GM12878 (cell line): ENCODE data around the gene PRSS33. TPM values are rescaled to one million over a fixed set of nuclear protein-coding genes. Genes with fewer than 3 reads are reported as not detected.
A peak's percentile ranks its signal among the peaks of the same experiment; 100 is the strongest.

ENCODE experiments used
- ATAC-seq: fragments of 200-7000 bp; cut with Tn5 transposase; 3 replicates; pipeline ENCODE4 v1.9.1; 2020; ENCODE audit warnings: mild to moderate bottlenecking, moderate library complexity
- BruUV-seq: library from RNA; stranded (reverse); fragments of 400-500 nt; replicated peaks from 2 replicates; lab custom pipeline; 2021; lab: Mats Ljungman, UMichigan
- CTCF ChIA-PET: fragments of 300-600 bp; sonication (Branson Sonifier 250); formaldehyde crosslinking; extraction: SDS; loops from one replicate; lab custom pipeline; 2021; ENCODE audit warnings: inconsistent platforms; lab: Yijun Ruan, JAX
- POLR2A ChIA-PET: fragments of 350-600 bp; formaldehyde crosslinking; extraction: SDS; loops from one replicate; lab custom pipeline; 2021; ENCODE audit warnings: inconsistent platforms; lab: Charles Lee
- RAD21 ChIA-PET: fragments of 300-600 bp; sonication (Branson Sonifier 250); formaldehyde crosslinking; loops from one replicate; lab custom pipeline; 2023; ENCODE audit warnings: antibody characterized with exemption; ENCODE audit not compliant: unreplicated experiment; lab: Charles Lee
- SMC1A ChIA-PET: fragments of 300-600 bp; sonication (Branson Sonifier 250); formaldehyde crosslinking; loops from one replicate; lab custom pipeline; 2023; ENCODE audit not compliant: unreplicated experiment, uncharacterized antibody; lab: Charles Lee
- DNase-seq: peaks from one replicate; pipeline ENCODE4 v3.0.0-alpha.2; 2011; ENCODE audit warnings: low read depth, low spot score
- FAIRE-seq: peaks from 3 replicates; lab custom pipeline; 2011; peaks lifted over from hg19 to GRCh38; lab: Jason Lieb, UNC
- H2AFZ ChIP-seq: 2 replicates; pipeline ENCODE4 v1.6.0; 2011; ENCODE audit warnings: low read depth, low read length, control low read depth; ENCODE audit not compliant: control insufficient read depth
- H3K27ac ChIP-seq: 2 replicates; pipeline ENCODE4 v1.5.1; 2011; ENCODE audit warnings: control low read depth; ENCODE audit not compliant: control insufficient read depth, insufficient read depth
- H3K27me3 ChIP-seq, 2 experiments: replicated peaks in 1 of 2; 2 replicates each; pipeline versions ENCODE4 v1.6.0 to v1.6.1; 2011; ENCODE audit warnings: low read length in 1 of 2; ENCODE audit not compliant: control insufficient read depth in 2 of 2, insufficient read depth in 2 of 2
- H3K36me3 ChIP-seq, 2 experiments: 2 replicates each; pipeline ENCODE4 v1.5.1; 2011; ENCODE audit warnings: low read length in 1 of 2; ENCODE audit not compliant: control insufficient read depth in 2 of 2, insufficient read depth in 2 of 2
- H3K4me1 ChIP-seq: 2 replicates; pipeline ENCODE4 v1.6.1; 2011; ENCODE audit warnings: mild to moderate bottlenecking, low read length, moderate library complexity, mixed read lengths; ENCODE audit not compliant: control insufficient read depth, insufficient read depth
- H3K4me2 ChIP-seq: 2 replicates; pipeline ENCODE4 v1.6.0; 2011; ENCODE audit warnings: control low read depth; ENCODE audit not compliant: control insufficient read depth, insufficient read depth
- H3K4me3 ChIP-seq: fragments of 200-600 bp; sonication (generic); 2 replicates; pipeline ENCODE4 v1.5.1; 2016
- H3K79me2 ChIP-seq: 2 replicates; pipeline ENCODE4 v1.6.0; 2011; ENCODE audit warnings: low read length; ENCODE audit not compliant: control insufficient read depth, insufficient read depth
- H3K9ac ChIP-seq: 2 replicates; pipeline ENCODE4 v1.8.0; 2011; ENCODE audit warnings: low read length, control low read depth, mixed read lengths; ENCODE audit not compliant: control insufficient read depth, insufficient read depth
- H3K9me3 ChIP-seq: replicated peaks from 3 replicates; pipeline ENCODE4 v1.5.1; 2011; ENCODE audit warnings: mild to moderate bottlenecking, low read length; ENCODE audit not compliant: control insufficient read depth, insufficient read depth
- H4K20me1 ChIP-seq: 2 replicates; pipeline ENCODE4 v1.6.0; 2011; ENCODE audit not compliant: control insufficient read depth, insufficient read depth
- BCL11A ChIP-seq: IDR thresholded peaks from 2 replicates; pipeline ENCODE4 v1.6.1; 2011; ENCODE audit warnings: low read depth, low read length
- JUNB ChIP-seq: IDR thresholded peaks from 2 replicates; pipeline ENCODE4 v1.6.1; 2016; ENCODE audit warnings: antibody characterized with exemption, mild to moderate bottlenecking
- POLR2A ChIP-seq: IDR thresholded peaks from 2 replicates; pipeline ENCODE4 v1.6.1; 2011; ENCODE audit warnings: low read depth, mild to moderate bottlenecking, low read length
- POLR2AphosphoS2 ChIP-seq: IDR thresholded peaks from 2 replicates; pipeline ENCODE4 v1.6.1; 2011; ENCODE audit warnings: low read depth, mild to moderate bottlenecking, low read length, improper control_type of control experiment, moderate library complexity
- POLR2AphosphoS5 ChIP-seq: IDR thresholded peaks from 2 replicates; pipeline ENCODE4 v1.6.1; 2011; ENCODE audit warnings: mild to moderate bottlenecking, low read length, inconsistent platforms
- RFX5 ChIP-seq: IDR thresholded peaks from 2 replicates; pipeline ENCODE4 v1.6.1; 2011; ENCODE audit warnings: low read depth, low read length, improper control_type of control experiment
- WGBS: methylation state at CpG from one replicate; pipeline ENCODE4 v1.1.6; 2016; ENCODE audit warnings: low lambda C conversion rate; ENCODE audit not compliant: insufficient replicate concordance, insufficient coverage; ENCODE audit errors: missing lambda C conversion rate; 5-methylcytosine and 5-hydroxymethylcytosine counted together
- in situ Hi-C: fragments of 300-500 bp; cut with MboI; formaldehyde crosslinking; loops from 9 replicates; pipeline ENCODE4 v1.14.3; 2018; ENCODE audit warnings: mixed read lengths
- intact Hi-C: fragments of 100-400 bp; cut with micrococcal nuclease; formaldehyde crosslinking; loops from one replicate; pipeline ENCODE4 v1.14.2; 2022; ENCODE audit not compliant: unreplicated experiment
- polyA plus RNA-seq, 11 experiments: library from polyadenylated mRNA; depleted of rRNA in 4 of 11; unstranded in 6 of 11; stranded (reverse) in 5 of 11; fragments of >200 nt; fragmentation: Nextera tagmentation in 4 of 11; fragmentation: Illumina TruSeq in 1 of 11; extraction: Ambion mirVana in 4 of 11; extraction: Trizol in 1 of 11; gene quantifications; 1 replicate in 1 of 11; 2 replicates in 10 of 11; pipeline versions ENCODE4 v1.2.1 to v1.2.3, GENCODE V29; 2011 to 2016; ENCODE audit warnings: inconsistent platforms in 2 of 11, missing spikeins in 2 of 11, low read depth in 1 of 11
- total RNA-seq, 4 experiments: library from RNA; depleted of rRNA in 3 of 4; stranded (reverse); fragments of >200 nt in 3 of 4; fragmentation: Illumina TruSeq in 1 of 4; extraction: Trizol in 1 of 4; gene quantifications; 2 replicates each; pipeline versions ENCODE4 v1.2.1 to v1.2.3, GENCODE V29; 2013 to 2021
- TF ChIP-seq, protein P1 (sequence below): fragments of 450-650 bp; IDR thresholded peaks from 2 replicates; pipeline ENCODE4 v1.6.1; 2016; ENCODE audit warnings: mild to moderate bottlenecking
- TF ChIP-seq, protein P2 (sequence below): fragments of 450-650 bp; IDR thresholded peaks from 2 replicates; pipeline ENCODE4 v1.6.1; 2016; ENCODE audit warnings: mild to moderate bottlenecking

Gene PRSS33
- total and polyA plus RNA-seq, 10 of the 15 experiments (the other 5 are each of a cell fraction or from before 2014, with no cell fraction given): not detected

DNA sequence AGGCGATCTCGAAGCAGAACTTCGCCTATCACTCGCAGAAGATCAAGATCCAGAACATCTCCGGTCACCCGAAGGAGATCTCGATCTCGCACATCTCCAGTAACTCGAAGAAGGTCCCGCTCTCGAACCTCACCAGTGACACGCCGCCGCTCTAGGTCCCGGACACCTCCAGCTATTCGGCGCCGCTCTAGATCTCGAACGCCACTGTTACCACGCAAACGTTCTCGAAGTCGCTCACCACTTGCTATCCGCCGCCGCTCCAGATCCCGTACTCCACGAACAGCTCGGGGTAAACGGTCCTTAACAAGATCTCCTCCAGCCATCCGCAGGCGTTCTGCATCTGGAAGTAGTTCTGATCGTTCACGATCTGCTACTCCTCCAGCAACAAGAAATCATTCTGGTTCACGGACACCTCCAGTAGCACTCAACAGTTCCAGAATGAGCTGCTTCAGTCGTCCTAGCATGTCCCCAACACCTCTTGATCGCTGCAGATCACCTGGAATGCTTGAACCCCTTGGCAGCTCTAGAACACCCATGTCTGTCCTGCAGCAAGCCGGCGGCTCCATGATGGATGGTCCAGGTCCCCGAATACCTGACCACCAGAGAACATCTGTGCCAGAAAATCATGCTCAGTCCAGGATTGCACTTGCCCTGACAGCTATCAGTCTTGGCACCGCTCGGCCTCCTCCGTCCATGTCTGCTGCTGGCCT is 20.8 kb downstream of the PRSS33 start:
- Histone ChIP-seq H3K9ac (no peak overlapping the region), H3K4me2 (no peak overlapping the region), H2AFZ (no peak overlapping the region), H3K9me3 (peaks cover 2% of the 10 kb centered on the region; the same call in 1 of the 3 replicates), H4K20me1 (peaks cover 2% of the 10 kb centered on the region), H3K36me3 (peaks cover 72 to 74% of the 10 kb centered on the region in 2 experiments), H3K27ac (no peak overlapping the region), H3K4me3 (no peak overlapping the region), H3K4me1 (no peaks in the 10 kb centered on the region), H3K27me3 (no peaks in the 10 kb centered on the region), H3K79me2 (peaks cover 17% of the 10 kb centered on the region)
- in situ Hi-C loops: no loop called here
- no TSS peak for BruUV-seq
- ChIA-PET CTCF (interaction anchor here (0.6 kb wide), 1 partner anchor 108 kb away, joined by 3 read pairs; no protein-coding TSS in a partner anchor), SMC1A (no interaction called here), POLR2A (interaction anchor here (0.8 to 1.0 kb wide), 2 partner anchors 9 to 12 kb away, joined by 4 read pairs; no protein-coding TSS in a partner anchor), RAD21 (no interaction called here)
- DNase-seq (no peak), ATAC-seq (no peak), FAIRE-seq (no peak)
- 96% methylated on average over 38 of the region's 44 CpGs for WGBS
- TF ChIP-seq JUNB (no peak), BCL11A (no peak), RFX5 (no peak), POLR2AphosphoS2 (0 out of 2 replicates have a peak, but pooled peaks have one; percentile 9), POLR2A (peak; percentile 43), POLR2AphosphoS5 (peak; percentile 63)
- TF ChIP-seq, protein P1, sequence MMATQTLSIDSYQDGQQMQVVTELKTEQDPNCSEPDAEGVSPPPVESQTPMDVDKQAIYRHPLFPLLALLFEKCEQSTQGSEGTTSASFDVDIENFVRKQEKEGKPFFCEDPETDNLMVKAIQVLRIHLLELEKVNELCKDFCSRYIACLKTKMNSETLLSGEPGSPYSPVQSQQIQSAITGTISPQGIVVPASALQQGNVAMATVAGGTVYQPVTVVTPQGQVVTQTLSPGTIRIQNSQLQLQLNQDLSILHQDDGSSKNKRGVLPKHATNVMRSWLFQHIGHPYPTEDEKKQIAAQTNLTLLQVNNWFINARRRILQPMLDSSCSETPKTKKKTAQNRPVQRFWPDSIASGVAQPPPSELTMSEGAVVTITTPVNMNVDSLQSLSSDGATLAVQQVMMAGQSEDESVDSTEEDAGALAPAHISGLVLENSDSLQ: no peak
- TF ChIP-seq, protein P2, sequence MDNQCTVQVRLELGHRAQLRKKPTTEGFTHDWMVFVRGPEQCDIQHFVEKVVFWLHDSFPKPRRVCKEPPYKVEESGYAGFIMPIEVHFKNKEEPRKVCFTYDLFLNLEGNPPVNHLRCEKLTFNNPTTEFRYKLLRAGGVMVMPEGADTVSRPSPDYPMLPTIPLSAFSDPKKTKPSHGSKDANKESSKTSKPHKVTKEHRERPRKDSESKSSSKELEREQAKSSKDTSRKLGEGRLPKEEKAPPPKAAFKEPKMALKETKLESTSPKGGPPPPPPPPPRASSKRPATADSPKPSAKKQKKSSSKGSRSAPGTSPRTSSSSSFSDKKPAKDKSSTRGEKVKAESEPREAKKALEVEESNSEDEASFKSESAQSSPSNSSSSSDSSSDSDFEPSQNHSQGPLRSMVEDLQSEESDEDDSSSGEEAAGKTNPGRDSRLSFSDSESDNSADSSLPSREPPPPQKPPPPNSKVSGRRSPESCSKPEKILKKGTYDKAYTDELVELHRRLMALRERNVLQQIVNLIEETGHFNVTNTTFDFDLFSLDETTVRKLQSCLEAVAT: no peak
- intact Hi-C loops: no loop called here
